ENCODE data around the gene ZNF280C. TPM values are rescaled to one million over a fixed set of nuclear protein-coding genes. Genes with fewer than 3 reads are reported as not detected.

The ZNF280C gene
- 11.8 TPM for total RNA-seq

GRCh38 chrX:130268449-130269170 is at the start of gene ZNF280C:
Gene ZNF280C, minus strand, starts transcription at chrX:130268899. Its CDS starts 8,450 bp downstream, at chrX:130260449.

GRCh38 chrX:130171446-130172126 is 97.1 kb downstream of the ZNF280C start, which contains the start of gene RAB33A:
Gene RAB33A, plus strand, starts transcription at chrX:130171962. Its CDS starts 101 bp downstream, at chrX:130172063.

GRCh38 chrX:130165703-130166502 is 102.8 kb downstream of the ZNF280C start, which contains the start of gene AIFM1:
Gene AIFM1, minus strand, starts transcription at chrX:130165841. Its CDS starts 185 bp downstream, at chrX:130165656.

Small RNA genes lying within 50 kb of the gene (small RNA-seq; reads per million reads assigned to genes)
- gene RNU6-1130P: not detected

Other genes starting within 250 kb of the ZNF280C start
- 0.23 TPM for gene ELF4, start 158.4 kb downstream of the ZNF280C start, total RNA-seq
- 14.8 TPM for gene AIFM1, start 103.1 kb downstream of the ZNF280C start, total RNA-seq
- 22.6 TPM for gene RAB33A, start 96.9 kb downstream of the ZNF280C start, total RNA-seq
- gene SLC25A14, start 71.0 kb upstream of the ZNF280C start, total RNA-seq: 31.6 TPM
- not detected for gene GPR119, start 116.8 kb upstream of the ZNF280C start, total RNA-seq
- 27.9 TPM for gene RBMX2, start 133.1 kb upstream of the ZNF280C start, total RNA-seq